GM13977 (cell line): ENCODE measurements around the gene MPG.

ENCODE experiments used
- DNase-seq: peaks from one replicate; pipeline ENCODE4 v3.0.0; 2012; ENCODE audit warnings: low spot score
- CTCF ChIP-seq: IDR thresholded peaks from 2 replicates; pipeline ENCODE4 v1.5.1; 2012; ENCODE audit warnings: mild to moderate bottlenecking, control low read depth; ENCODE audit not compliant: insufficient read depth; ENCODE audit errors: extremely low read depth, missing control alignments
- in situ Hi-C: fragments of 300-500 bp; cut with MboI; formaldehyde crosslinking; loops from one replicate; pipeline ENCODE4 v1.12.0; 2022; ENCODE audit warnings: low sequenced_read_pairs, low pct_unique_long_range_greater_than_20kb, mixed read lengths, inconsistent platforms; ENCODE audit not compliant: unreplicated experiment

Gene MPG

DNA sequence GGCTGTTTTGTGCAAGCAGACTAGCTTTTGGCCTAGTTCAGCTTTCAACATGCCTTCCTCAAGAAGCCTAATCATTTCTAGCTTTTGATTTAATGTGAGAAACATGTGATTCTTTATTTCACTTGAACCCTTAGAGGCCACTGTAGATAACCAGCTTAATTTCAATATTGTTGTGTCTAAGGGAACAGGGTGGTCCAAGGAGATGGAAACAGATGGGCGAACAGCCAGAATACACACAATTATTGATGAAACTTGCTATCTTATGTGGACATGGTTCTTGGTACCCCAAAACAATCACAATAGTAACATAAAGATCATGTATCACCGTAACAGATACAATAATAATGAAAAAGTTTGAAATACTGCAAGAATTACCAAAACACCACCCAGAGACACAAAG, 55.7 kb downstream of the MPG start:
- no peak for TF ChIP-seq CTCF
- no peak for DNase-seq
- in situ Hi-C loops = no loop called here
